Measurements from ENCODE around the gene ACOT8. TPM values are rescaled to one million over a fixed set of nuclear protein-coding genes. Genes with fewer than 3 reads are reported as not detected.

Gene ACOT8
- total and polyA plus RNA-seq, 9 of the 15 experiments (the other 6 are each of a cell fraction or from before 2014, with no cell fraction given) = 8.2 to 46.7 (median 20.7) TPM

DNA sequence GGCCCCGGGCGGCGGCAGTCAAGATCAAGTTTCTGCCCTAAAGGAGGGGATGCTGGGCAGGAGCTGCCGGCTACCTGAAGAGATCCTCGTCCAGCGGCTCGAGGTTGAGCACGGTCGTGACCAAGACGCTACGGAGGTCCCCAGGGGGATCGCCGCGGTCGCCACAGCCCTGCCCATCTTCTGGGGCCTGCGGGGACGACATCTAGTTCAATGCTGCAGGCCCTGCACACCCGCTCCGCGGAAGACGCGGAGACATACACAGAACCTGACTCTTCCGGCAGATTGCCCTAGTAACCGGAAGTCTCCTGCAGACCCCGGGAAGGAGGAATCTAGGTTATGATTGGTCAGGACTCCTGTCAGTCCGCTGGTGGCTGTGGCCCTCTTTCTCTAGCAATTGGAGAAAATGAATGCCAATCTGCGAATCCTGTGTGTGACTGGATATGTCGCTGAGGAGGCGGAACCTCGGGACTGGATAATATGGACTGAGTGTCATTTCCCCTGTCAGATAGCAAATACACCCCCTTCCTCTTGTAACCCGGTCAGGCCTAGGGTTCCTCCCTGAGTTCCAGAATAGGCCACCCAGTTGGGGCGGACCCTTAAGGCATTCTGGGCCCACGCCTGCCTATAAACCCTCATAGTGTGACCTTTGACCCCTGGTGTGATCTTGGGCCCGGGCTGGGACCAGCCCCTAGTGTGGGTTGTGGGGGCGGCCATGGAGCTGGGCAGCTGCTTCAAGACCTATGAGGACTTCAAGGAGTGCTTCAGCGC, at the start of gene ACOT8, which contains the start of gene ZSWIM3 (continued):
- TF ChIP-seq, protein P1, sequence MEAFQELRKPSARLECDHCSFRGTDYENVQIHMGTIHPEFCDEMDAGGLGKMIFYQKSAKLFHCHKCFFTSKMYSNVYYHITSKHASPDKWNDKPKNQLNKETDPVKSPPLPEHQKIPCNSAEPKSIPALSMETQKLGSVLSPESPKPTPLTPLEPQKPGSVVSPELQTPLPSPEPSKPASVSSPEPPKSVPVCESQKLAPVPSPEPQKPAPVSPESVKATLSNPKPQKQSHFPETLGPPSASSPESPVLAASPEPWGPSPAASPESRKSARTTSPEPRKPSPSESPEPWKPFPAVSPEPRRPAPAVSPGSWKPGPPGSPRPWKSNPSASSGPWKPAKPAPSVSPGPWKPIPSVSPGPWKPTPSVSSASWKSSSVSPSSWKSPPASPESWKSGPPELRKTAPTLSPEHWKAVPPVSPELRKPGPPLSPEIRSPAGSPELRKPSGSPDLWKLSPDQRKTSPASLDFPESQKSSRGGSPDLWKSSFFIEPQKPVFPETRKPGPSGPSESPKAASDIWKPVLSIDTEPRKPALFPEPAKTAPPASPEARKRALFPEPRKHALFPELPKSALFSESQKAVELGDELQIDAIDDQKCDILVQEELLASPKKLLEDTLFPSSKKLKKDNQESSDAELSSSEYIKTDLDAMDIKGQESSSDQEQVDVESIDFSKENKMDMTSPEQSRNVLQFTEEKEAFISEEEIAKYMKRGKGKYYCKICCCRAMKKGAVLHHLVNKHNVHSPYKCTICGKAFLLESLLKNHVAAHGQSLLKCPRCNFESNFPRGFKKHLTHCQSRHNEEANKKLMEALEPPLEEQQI (IDR thresholded peaks at IDR 0.05) = no peak
- TF ChIP-seq, protein P2, sequence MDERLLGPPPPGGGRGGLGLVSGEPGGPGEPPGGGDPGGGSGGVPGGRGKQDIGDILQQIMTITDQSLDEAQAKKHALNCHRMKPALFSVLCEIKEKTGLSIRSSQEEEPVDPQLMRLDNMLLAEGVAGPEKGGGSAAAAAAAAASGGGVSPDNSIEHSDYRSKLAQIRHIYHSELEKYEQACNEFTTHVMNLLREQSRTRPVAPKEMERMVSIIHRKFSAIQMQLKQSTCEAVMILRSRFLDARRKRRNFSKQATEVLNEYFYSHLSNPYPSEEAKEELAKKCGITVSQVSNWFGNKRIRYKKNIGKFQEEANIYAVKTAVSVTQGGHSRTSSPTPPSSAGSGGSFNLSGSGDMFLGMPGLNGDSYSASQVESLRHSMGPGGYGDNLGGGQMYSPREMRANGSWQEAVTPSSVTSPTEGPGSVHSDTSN (CRISPR knock-in tag; IDR thresholded peaks at IDR 0.05; ENCODE audit: low read depth) = peak; percentile 100
- TF ChIP-seq, protein P2 (tag; conservative IDR thresholded peaks at IDR 0.05; ENCODE audit: low read depth) = peak; percentile 100
- TF ChIP-seq FOSL1 (tag; conservative IDR thresholded peaks at IDR 0.05) = no peak
- TF ChIP-seq PTTG1 (tag; IDR thresholded peaks at IDR 0.05; ENCODE audit: low read depth) = no peak
- peak; percentile 94 for TF ChIP-seq TBP (optimal IDR thresholded peaks at IDR 0.05; ENCODE audit: low read depth, low read length)
- TF ChIP-seq TEAD2 (tag; IDR thresholded peaks at IDR 0.05) = no peak
- TF ChIP-seq ILK (tag; IDR thresholded peaks at IDR 0.05; ENCODE audit: borderline replicate concordance, low read depth) = no peak
- TF ChIP-seq KLF6 (CRISPR knock-in tag; IDR thresholded peaks at IDR 0.05; ENCODE audit: borderline replicate concordance) = no peak
- no peak for TF ChIP-seq ZNF212 (CRISPR knock-in tag; IDR thresholded peaks at IDR 0.05)
- no peak for TF ChIP-seq CBFA2T2 (conservative IDR thresholded peaks at IDR 0.05)
- no peak for TF ChIP-seq OTX1 (CRISPR knock-in tag; IDR thresholded peaks at IDR 0.05)
- TF ChIP-seq, protein P3, sequence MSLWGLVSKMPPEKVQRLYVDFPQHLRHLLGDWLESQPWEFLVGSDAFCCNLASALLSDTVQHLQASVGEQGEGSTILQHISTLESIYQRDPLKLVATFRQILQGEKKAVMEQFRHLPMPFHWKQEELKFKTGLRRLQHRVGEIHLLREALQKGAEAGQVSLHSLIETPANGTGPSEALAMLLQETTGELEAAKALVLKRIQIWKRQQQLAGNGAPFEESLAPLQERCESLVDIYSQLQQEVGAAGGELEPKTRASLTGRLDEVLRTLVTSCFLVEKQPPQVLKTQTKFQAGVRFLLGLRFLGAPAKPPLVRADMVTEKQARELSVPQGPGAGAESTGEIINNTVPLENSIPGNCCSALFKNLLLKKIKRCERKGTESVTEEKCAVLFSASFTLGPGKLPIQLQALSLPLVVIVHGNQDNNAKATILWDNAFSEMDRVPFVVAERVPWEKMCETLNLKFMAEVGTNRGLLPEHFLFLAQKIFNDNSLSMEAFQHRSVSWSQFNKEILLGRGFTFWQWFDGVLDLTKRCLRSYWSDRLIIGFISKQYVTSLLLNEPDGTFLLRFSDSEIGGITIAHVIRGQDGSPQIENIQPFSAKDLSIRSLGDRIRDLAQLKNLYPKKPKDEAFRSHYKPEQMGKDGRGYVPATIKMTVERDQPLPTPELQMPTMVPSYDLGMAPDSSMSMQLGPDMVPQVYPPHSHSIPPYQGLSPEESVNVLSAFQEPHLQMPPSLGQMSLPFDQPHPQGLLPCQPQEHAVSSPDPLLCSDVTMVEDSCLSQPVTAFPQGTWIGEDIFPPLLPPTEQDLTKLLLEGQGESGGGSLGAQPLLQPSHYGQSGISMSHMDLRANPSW (CRISPR knock-in tag; IDR thresholded peaks at IDR 0.05) = no peak
- TF ChIP-seq ZNF121 (CRISPR knock-in tag; conservative IDR thresholded peaks at IDR 0.05) = no peak
- TF ChIP-seq NELFE (IDR thresholded peaks at IDR 0.05; ENCODE audit: insufficient read depth, insufficient read length) = no peak
- TF ChIP-seq ZNF507 (tag; conservative IDR thresholded peaks at IDR 0.05) = no peak
- peak; percentile 84 for TF ChIP-seq POLR2G (IDR thresholded peaks at IDR 0.05; ENCODE audit: low read depth, low read length)
- peak; percentile 62 for TF ChIP-seq C11orf30 (IDR thresholded peaks at IDR 0.05; ENCODE audit: low read depth)
- no peak for TF ChIP-seq RAD51 (IDR thresholded peaks at IDR 0.05; ENCODE audit: borderline replicate concordance, low read depth)
- TF ChIP-seq SLC30A9 (CRISPR knock-in tag; IDR thresholded peaks at IDR 0.05) = no peak
- no peak for TF ChIP-seq ZNF134 (CRISPR knock-in tag; conservative IDR thresholded peaks at IDR 0.05)
- TF ChIP-seq STAT5B (CRISPR knock-in tag; IDR thresholded peaks at IDR 0.05) = no peak
- TF ChIP-seq SNIP1 (IDR thresholded peaks at IDR 0.05; ENCODE audit: low read depth) = no peak

All from K562 (cell line).